Lung (tissue), 12 donors: Measurements from ENCODE around the gene ABCC4. TPM values are rescaled to one million over a fixed set of nuclear protein-coding genes. Genes with fewer than 3 reads are reported as not detected.
A peak's percentile ranks its signal among the peaks of the same experiment; 100 is the strongest.

ENCODE experiments used
- ATAC-seq: fragments of 200-7000 bp; cut with Tn5 transposase; one replicate; pipeline ENCODE4 v1.9.1; 2020; ENCODE audit warnings: moderate number of reproducible peaks; ENCODE audit not compliant: insufficient read depth, low FRiP score
- DNase-seq, 3 donors: peaks; one replicate each; pipeline ENCODE4 v3.0.0-alpha.2; 2013 to 2017
- H3K27ac ChIP-seq, 2 donors: one replicate each; pipeline ENCODE4 v1.5.1; 2013; ENCODE audit warnings: mild to moderate bottlenecking in 2 of 2, moderate library complexity in 2 of 2, control low read depth in 1 of 2, inconsistent platforms in 1 of 2, low read depth in 1 of 2, low read length in 1 of 2
- H3K27me3 ChIP-seq, 3 donors: one replicate each; pipeline ENCODE4 v1.5.1; 2013; ENCODE audit warnings: low read length in 2 of 3; ENCODE audit not compliant: control insufficient read depth in 3 of 3, insufficient read depth in 3 of 3
- H3K36me3 ChIP-seq, 4 donors: one replicate each; pipeline ENCODE4 v1.5.1; 2013; ENCODE audit warnings: low read length in 4 of 4, mild to moderate bottlenecking in 1 of 4, moderate library complexity in 1 of 4; ENCODE audit not compliant: control insufficient read depth in 4 of 4, insufficient read depth in 4 of 4
- H3K4me1 ChIP-seq, 5 donors: one replicate each; pipeline ENCODE4 v1.5.1; 2013; ENCODE audit warnings: low read length in 5 of 5, mild to moderate bottlenecking in 2 of 5, moderate library complexity in 1 of 5; ENCODE audit not compliant: control insufficient read depth in 5 of 5, insufficient read depth in 5 of 5
- H3K4me3 ChIP-seq: one replicate; pipeline ENCODE4 v1.5.1; 2013; ENCODE audit warnings: mild to moderate bottlenecking, control low read depth, moderate library complexity
- H3K9ac ChIP-seq, 2 donors: one replicate each; pipeline ENCODE4 v1.5.1; 2013; ENCODE audit warnings: low read length in 2 of 2, control low read depth in 1 of 2; ENCODE audit not compliant: insufficient read depth in 1 of 2
- H3K9me3 ChIP-seq, 4 donors: one replicate each; pipeline ENCODE4 v1.5.1; 2013; ENCODE audit warnings: low read length in 3 of 4, mild to moderate bottlenecking in 1 of 4, moderate library complexity in 1 of 4; ENCODE audit not compliant: control insufficient read depth in 4 of 4, insufficient read depth in 3 of 4
- WGBS, 2 donors: extraction: QIAGEN DNeasy Blood & Tissue Kit; methylation state at CpG; one replicate each; pipeline ENCODE4 v1.1.7; 2013; 5-methylcytosine and 5-hydroxymethylcytosine counted together
- polyA plus RNA-seq, 2 donors: library from polyadenylated mRNA; stranded (reverse); fragments of 200-250 nt; gene quantifications; one replicate each; pipeline ENCODE4 v1.2.1, GENCODE V29; 2013
- total RNA-seq, 2 donors: library from RNA; depleted of rRNA in 1 of 2; stranded (reverse); fragments of >200 nt in 1 of 2; gene quantifications; one replicate each; pipeline ENCODE4 v1.2.1, GENCODE V29; 2014 to 2021
- TF ChIP-seq, protein P1 (sequence below): IDR thresholded peaks from 2 replicates; pipeline ENCODE4 v1.5.1; 2012; ENCODE audit warnings: mild to moderate bottlenecking; ENCODE audit errors: control extremely low read depth, extremely low read depth
- donor health status: control.
- donor health status: control.
- donor health status: Bipolar disorder and iron deficiency.
- donor health status: healthy.
- donor health status: DM: yes; HTN: yes; CAD: no.

The ABCC4 gene
- total and polyA plus RNA-seq, 4 donors: 7.1 to 38.7 (median 20.6) TPM

GRCh38 chr13:95300625-95301182 is 547 bp downstream of the ABCC4 start:
- 1 to 2% methylated on average over 31 to 45 of the region's 45 CpGs for WGBS, 2 donors

GRCh38 chr13:95298971-95299621 is 2.2 kb downstream of the ABCC4 start:
- TF ChIP-seq, protein P1, sequence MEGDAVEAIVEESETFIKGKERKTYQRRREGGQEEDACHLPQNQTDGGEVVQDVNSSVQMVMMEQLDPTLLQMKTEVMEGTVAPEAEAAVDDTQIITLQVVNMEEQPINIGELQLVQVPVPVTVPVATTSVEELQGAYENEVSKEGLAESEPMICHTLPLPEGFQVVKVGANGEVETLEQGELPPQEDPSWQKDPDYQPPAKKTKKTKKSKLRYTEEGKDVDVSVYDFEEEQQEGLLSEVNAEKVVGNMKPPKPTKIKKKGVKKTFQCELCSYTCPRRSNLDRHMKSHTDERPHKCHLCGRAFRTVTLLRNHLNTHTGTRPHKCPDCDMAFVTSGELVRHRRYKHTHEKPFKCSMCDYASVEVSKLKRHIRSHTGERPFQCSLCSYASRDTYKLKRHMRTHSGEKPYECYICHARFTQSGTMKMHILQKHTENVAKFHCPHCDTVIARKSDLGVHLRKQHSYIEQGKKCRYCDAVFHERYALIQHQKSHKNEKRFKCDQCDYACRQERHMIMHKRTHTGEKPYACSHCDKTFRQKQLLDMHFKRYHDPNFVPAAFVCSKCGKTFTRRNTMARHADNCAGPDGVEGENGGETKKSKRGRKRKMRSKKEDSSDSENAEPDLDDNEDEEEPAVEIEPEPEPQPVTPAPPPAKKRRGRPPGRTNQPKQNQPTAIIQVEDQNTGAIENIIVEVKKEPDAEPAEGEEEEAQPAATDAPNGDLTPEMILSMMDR: no peak
- no peak for DNase-seq
- Histone ChIP-seq H3K4me3 (no peak overlapping the region), H3K9ac (no peak overlapping the region), H3K9me3 (no peaks in the 10 kb centered on the region), H3K4me1 (peaks cover 0 to 10% (median 0%) of the 10 kb centered on the region in 5 donors), H3K27ac (peak overlapping the region in 1 of 2 donors; percentile 62), H3K36me3 (peaks cover 0 to 2% (median 0%) of the 10 kb centered on the region in 4 donors), H3K27me3 (no peaks in the 10 kb centered on the region)
- no peak for ATAC-seq
- WGBS, 2 donors: 63 to 79% methylated on average over 11 of the region's 11 CpGs

More at GRCh38 chr13:95300625-95301182, 547 bp downstream of the ABCC4 start:
- Histone ChIP-seq H3K27ac (peak overlapping the region; percentile 80 to 84), H3K4me1 (peaks cover 0 to 10% (median 0%) of the 10 kb centered on the region in 5 donors), H3K9ac (peak overlapping the region; percentile 48 to 98), H3K9me3 (no peaks in the 10 kb centered on the region), H3K36me3 (peaks cover 0 to 2% (median 0%) of the 10 kb centered on the region in 4 donors), H3K4me3 (peak overlapping the region; percentile 63), H3K27me3 (no peaks in the 10 kb centered on the region)
- TF ChIP-seq, protein P1: no peak
- peak; percentile 70 to 85 (median 77) for DNase-seq
- ATAC-seq: peak; percentile 36

- Histone ChIP-seq H3K9ac (no peak overlapping the region), H3K4me3 (no peak overlapping the region), H3K36me3 (peaks cover 0 to 2% (median 0%) of the 10 kb centered on the region in 4 donors), H3K27ac (peak overlapping the region in 1 of 2 donors; percentile 62), H3K9me3 (no peaks in the 10 kb centered on the region), H3K4me1 (peaks cover 0 to 8% (median 0%) of the 10 kb centered on the region in 5 donors), H3K27me3 (no peaks in the 10 kb centered on the region)
- TF ChIP-seq, protein P1: no peak
- WGBS, 2 donors: 70 to 80% methylated on average over 8 of the region's 8 CpGs
- peak; percentile 57 to 62 (median 61) for DNase-seq
- no peak for ATAC-seq
Observed at GRCh38 chr13:95298169-95298965, 2.9 kb downstream of the ABCC4 start.
